ENCODE measurements around the gene CASK.

DNA sequence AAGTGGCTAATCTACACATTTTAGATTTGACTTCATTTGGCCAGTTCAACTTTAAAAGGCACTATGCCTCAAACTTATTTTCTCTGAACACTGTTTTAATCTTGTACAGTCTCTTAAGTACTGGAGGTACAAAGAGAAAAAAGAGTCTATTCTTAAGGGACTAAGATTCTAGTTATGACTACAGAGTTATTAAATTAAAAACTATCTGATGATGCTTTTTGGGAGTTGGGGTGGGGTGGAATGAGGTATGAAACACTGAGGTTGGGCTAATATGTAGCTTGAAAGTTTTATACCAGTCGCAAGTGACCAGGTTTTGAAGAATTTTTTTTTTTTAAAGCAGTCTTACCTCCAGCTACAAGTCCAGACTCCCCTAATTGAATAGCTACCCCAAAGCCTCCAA lies 252.3 kb downstream of the CASK start:
- TF ChIP-seq CTCF (IDR thresholded peaks at IDR 0.05; ENCODE audit: low read depth, low read length, missing input control) (no peak), MAX (IDR thresholded peaks at IDR 0.05) (no peak)
- TF ChIP-seq, protein P1, sequence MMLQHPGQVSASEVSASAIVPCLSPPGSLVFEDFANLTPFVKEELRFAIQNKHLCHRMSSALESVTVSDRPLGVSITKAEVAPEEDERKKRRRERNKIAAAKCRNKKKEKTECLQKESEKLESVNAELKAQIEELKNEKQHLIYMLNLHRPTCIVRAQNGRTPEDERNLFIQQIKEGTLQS (IDR thresholded peaks at IDR 0.05) = no peak
